Erythroblast (primary cell): Measurements from ENCODE around the gene ITGA5.

Source experiments
- DNase-seq, 2 experiments: peaks; one replicate each; lab custom pipeline; 2025; lab: John Stamatoyannopoulos, UW
- GATA1 ChIP-seq: IDR thresholded peaks from 2 replicates; pipeline ENCODE4 v1.6.1; 2011; ENCODE audit warnings: low read depth, mild to moderate bottlenecking, control low read depth, low read length, moderate library complexity
- POLR2A ChIP-seq: IDR thresholded peaks from 2 replicates; pipeline ENCODE4 v1.6.1; 2011; ENCODE audit warnings: mild to moderate bottlenecking, low read length

The ITGA5 gene

GRCh38 chr12:54419088-54419887, at the start of gene ITGA5:
TSS of gene ITGA5 (minus strand) at chr12:54419266. CDS start at chr12:54419198, 68 bp downstream.
- TF ChIP-seq POLR2A (peak; percentile 36), GATA1 (no peak)
- DNase-seq, result peak; percentile 25 to 65

DNA sequence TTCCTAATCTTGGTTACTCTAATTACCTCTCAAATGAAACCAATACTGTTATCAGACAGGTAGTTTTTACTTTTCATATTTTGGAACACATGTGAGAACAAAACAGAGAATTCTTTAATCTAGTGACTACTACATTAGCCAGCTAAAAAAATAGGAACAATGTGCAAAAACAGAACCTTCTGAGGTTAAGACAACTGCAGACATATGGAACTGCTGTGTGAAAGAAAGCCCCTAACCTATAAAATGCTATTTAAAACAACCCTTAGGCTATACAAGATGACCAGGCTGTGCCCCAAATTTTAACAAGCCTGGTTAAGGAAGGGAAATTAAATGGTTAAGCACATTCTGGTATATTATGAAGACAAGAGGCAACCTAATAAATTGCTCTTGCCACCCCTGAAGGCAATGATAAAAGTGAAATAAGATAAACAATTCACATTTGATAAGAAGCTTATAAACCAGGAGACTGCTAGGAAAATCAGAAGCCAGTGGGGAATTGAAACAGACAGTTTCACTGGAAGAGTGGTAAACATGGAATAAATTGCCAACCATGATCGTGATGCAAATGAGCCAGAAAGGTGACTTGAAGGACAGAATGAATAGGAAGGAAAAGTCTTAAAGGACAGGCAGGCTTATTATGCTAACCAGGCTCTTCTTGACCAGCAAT, 46.9 kb upstream of the ITGA5 start:
- TF ChIP-seq POLR2A (no peak), GATA1 (no peak)
- DNase-seq, result no peak

GRCh38 chr12:54463484-54463883, 44.4 kb upstream of the ITGA5 start:
- no peak for DNase-seq
- TF ChIP-seq POLR2A, result no peak
- TF ChIP-seq GATA1, result no peak

DNA sequence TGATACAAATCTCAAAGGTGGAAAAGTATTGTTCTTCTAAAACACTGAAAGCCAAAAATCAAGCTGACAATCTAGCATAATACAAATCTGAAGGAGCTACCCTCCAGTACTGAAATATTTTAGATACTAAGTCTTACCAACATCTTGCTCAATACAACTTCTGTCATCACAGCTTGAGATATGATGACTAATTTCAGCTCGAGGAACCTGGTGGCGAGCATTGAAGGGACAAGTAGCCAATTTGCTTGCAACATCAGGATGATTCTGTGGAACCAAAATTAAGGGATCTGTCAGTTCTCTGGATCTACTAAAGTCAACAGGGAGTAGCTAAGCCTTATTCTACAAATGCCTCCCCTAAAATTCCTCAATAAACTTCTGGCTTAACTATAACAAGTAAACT, 44.0 kb upstream of the ITGA5 start:
- TF ChIP-seq POLR2A, result no peak

DNA sequence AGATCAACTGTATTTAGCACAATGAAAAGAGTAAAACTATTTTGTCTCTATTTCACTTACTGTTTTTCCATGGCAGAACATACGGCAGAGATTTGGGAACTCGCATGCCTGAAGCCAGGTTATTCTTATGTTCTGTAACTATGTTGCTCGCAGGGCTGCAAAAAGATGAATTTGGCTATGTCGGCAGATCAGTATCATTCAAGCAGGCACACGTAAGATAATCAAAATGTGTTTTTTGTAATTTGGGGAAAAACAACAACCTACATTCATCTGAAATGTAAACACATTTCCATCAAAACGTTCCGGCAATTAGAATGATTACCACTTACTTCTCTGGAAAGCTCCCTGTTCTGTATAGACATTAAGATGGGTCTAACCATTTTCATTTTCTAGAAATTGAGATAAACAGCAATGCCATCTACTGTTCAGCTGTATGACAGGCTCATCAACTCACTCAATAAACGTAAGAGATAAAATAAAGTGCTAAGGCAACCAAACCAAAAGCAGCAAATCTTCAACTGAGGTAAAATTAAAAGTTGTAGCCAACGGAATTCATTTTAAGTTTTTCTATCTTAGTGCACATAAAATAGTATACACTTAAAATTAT, 41.4 kb upstream of the ITGA5 start:
- no peak for TF ChIP-seq POLR2A
- TF ChIP-seq GATA1, result no peak
- no peak for DNase-seq

More for the DNA sequence above, 44.0 kb upstream of the ITGA5 start:
- DNase-seq, result peak in 1 of 2 experiments; percentile 11

- TF ChIP-seq POLR2A (no peak), GATA1 (no peak)
- DNase-seq, result no peak
Measured at GRCh38 chr12:54459355-54459754, 40.3 kb upstream of the ITGA5 start.

DNA sequence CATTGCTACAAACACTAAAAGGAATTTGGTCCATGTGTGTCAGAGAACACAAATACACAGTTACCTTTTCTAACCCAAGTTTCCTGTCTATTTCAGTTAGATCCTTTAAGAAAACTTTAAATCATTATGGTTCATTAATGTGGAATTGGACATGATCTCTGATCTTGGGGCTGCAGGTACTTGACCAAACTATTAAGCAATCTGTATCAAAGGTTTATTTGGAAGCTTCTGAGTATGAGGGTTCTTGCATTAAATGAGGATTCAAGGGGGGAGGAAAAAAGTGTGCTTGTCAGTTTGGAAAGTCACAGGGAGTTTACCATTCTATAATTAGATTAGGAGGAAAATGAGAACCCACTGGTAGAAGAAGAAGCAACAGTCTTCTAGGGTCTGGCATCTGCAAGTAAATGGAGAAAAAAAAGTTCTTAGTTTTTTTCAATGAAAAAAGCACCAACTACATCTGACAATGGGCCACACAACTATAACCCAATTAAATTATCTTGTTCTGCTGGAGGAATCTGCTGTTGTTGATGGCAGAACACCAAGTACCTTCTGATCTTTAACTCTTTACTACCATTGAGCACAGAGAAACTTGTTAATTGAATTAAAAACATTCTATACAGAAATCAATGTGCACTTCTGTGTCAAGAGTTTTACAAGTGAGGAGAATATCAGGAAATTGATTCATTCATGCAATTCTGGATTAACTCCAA, 36.8 kb upstream of the ITGA5 start:
- DNase-seq, result no peak
- TF ChIP-seq POLR2A (no peak), GATA1 (no peak)

DNA sequence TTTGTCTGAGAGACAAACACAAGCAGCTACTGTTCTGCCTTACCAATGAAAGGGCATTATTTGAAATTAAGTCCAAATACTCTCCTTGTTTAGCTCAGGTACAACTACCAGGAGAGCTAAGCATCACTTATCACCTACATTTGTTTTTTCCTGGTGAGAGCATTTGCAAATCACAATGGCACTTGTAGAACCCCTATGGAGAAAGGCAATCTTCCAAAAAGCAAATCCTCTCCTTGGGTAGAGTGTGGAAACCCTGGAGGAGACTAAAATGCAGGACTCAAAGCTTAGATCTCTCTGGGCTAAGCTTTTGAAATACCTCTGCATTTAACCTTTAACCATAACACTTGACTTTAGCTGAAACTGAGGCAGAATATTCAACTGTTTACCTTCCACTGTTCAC, 33.6 kb upstream of the ITGA5 start:
- DNase-seq, result no peak
- no peak for TF ChIP-seq GATA1
- no peak for TF ChIP-seq POLR2A

- no peak for TF ChIP-seq GATA1
- no peak for TF ChIP-seq POLR2A
- DNase-seq, result no peak
Measured at GRCh38 chr12:54448344-54448743, 29.3 kb upstream of the ITGA5 start.

- TF ChIP-seq GATA1 (no peak), POLR2A (no peak)
- no peak for DNase-seq
Measured at GRCh38 chr12:54447917-54448316, 28.9 kb upstream of the ITGA5 start.

- TF ChIP-seq POLR2A, result no peak
- no peak for TF ChIP-seq GATA1
- no peak for DNase-seq
Measured at GRCh38 chr12:54444206-54444605, 25.1 kb upstream of the ITGA5 start.

- DNase-seq, result no peak
- no peak for TF ChIP-seq POLR2A
- TF ChIP-seq GATA1, result no peak
Measured at GRCh38 chr12:54443446-54443845, 24.4 kb upstream of the ITGA5 start.

- no peak for TF ChIP-seq GATA1
- TF ChIP-seq POLR2A, result no peak
- no peak for DNase-seq
Measured at GRCh38 chr12:54442961-54443360, 23.9 kb upstream of the ITGA5 start.
